H9 (cell line): Measurements from ENCODE around the gene DDX39A. TPM values are rescaled to one million over a fixed set of nuclear protein-coding genes. Genes with fewer than 3 reads are reported as not detected.

ENCODE experiments used
- DNase-seq: peaks from one replicate; pipeline ENCODE4 v3.0.0-alpha.2; 2017
- H2AFZ ChIP-seq: one replicate; pipeline ENCODE4 v1.6.1; 2013; ENCODE audit warnings: mild to moderate bottlenecking, low read length, control low read depth, moderate library complexity
- H2AK5ac ChIP-seq: 2 replicates; pipeline ENCODE4 v1.6.1; 2013; ENCODE audit warnings: low read length, control low read depth, mixed read lengths; ENCODE audit not compliant: insufficient read length
- H2BK120ac ChIP-seq: one replicate; pipeline ENCODE4 v1.6.1; 2013; ENCODE audit warnings: low read depth, mild to moderate bottlenecking, low read length, control low read depth, inconsistent platforms; ENCODE audit not compliant: poor library complexity, severe bottlenecking
- H2BK12ac ChIP-seq: 2 replicates; pipeline ENCODE4 v1.6.1; 2013; ENCODE audit warnings: low read length, control low read depth, mixed read lengths, low read depth; ENCODE audit not compliant: insufficient read length
- H2BK15ac ChIP-seq: 2 replicates; pipeline ENCODE4 v1.6.1; 2013; ENCODE audit warnings: low read depth, low read length, control low read depth
- H2BK20ac ChIP-seq: one replicate; pipeline ENCODE4 v1.6.1; 2013; ENCODE audit warnings: low read depth, mild to moderate bottlenecking, low read length, control low read depth, inconsistent platforms; ENCODE audit not compliant: poor library complexity, severe bottlenecking
- H2BK5ac ChIP-seq: 2 replicates; pipeline ENCODE4 v1.6.1; 2013; ENCODE audit warnings: low read length, control low read depth, mixed read lengths; ENCODE audit not compliant: insufficient read length
- H3K14ac ChIP-seq: 2 replicates; pipeline ENCODE4 v1.6.1; 2013; ENCODE audit warnings: low read length, control low read depth; ENCODE audit not compliant: insufficient read depth
- H3K18ac ChIP-seq: 2 replicates; pipeline ENCODE4 v1.6.1; 2013; ENCODE audit warnings: low read depth, mild to moderate bottlenecking, mixed read lengths, low read length, control low read depth; ENCODE audit not compliant: insufficient read length
- H3K23ac ChIP-seq: 2 replicates; pipeline ENCODE4 v1.6.1; 2013; ENCODE audit warnings: low read length, control low read depth, mixed read lengths, low read depth; ENCODE audit not compliant: insufficient read length
- H3K23me2 ChIP-seq: 2 replicates; pipeline ENCODE4 v1.6.1; 2013; ENCODE audit warnings: low read depth, mild to moderate bottlenecking, mixed read lengths, low read length, control low read depth; ENCODE audit not compliant: insufficient read length, poor library complexity, severe bottlenecking
- H3K27ac ChIP-seq: 2 replicates; pipeline ENCODE4 v1.5.1; 2013; ENCODE audit warnings: low read length, control low read depth, mixed read lengths, low read depth; ENCODE audit not compliant: insufficient read length
- H3K27me3 ChIP-seq: 2 replicates; pipeline ENCODE4 v1.6.1; 2013; ENCODE audit warnings: low read length, control low read depth, inconsistent platforms; ENCODE audit not compliant: insufficient read depth
- H3K4ac ChIP-seq: 2 replicates; pipeline ENCODE4 v1.6.1; 2013; ENCODE audit warnings: low read depth, mild to moderate bottlenecking, control low read depth, inconsistent platforms, low read length, moderate library complexity
- H3K4me1 ChIP-seq: 2 replicates; pipeline ENCODE4 v1.6.1; 2013; ENCODE audit warnings: low read length, control low read depth, inconsistent platforms; ENCODE audit not compliant: insufficient read depth
- H3K4me2 ChIP-seq: 2 replicates; pipeline ENCODE4 v1.6.1; 2013; ENCODE audit warnings: low read length, control low read depth, mixed read lengths; ENCODE audit not compliant: insufficient read length, insufficient read depth
- H3K56ac ChIP-seq: 2 replicates; pipeline ENCODE4 v1.6.1; 2013; ENCODE audit warnings: low read depth, mild to moderate bottlenecking, mixed read lengths, low read length, control low read depth; ENCODE audit not compliant: insufficient read length
- H3K79me1 ChIP-seq: 2 replicates; pipeline ENCODE4 v1.6.1; 2013; ENCODE audit warnings: low read depth, mild to moderate bottlenecking, moderate library complexity, low read length, control low read depth, inconsistent platforms; ENCODE audit not compliant: insufficient read depth, poor library complexity, severe bottlenecking
- H3K79me2 ChIP-seq: 2 replicates; pipeline ENCODE4 v1.6.1; 2013; ENCODE audit warnings: low read length, control low read depth, inconsistent platforms; ENCODE audit not compliant: insufficient read depth
- H3K9ac ChIP-seq: 2 replicates; pipeline ENCODE4 v1.6.1; 2013; ENCODE audit warnings: low read length, control low read depth, mixed read lengths; ENCODE audit not compliant: insufficient read length; ENCODE audit errors: extremely low read depth
- H3K9me3 ChIP-seq: one replicate; pipeline ENCODE4 v1.6.1; 2013; ENCODE audit warnings: low read depth, low read length, inconsistent platforms; ENCODE audit not compliant: control insufficient read depth
- H3T11ph ChIP-seq: one replicate; pipeline ENCODE4 v1.6.1; 2013; ENCODE audit warnings: mild to moderate bottlenecking, low read length, control low read depth, inconsistent platforms
- H4K20me1 ChIP-seq: one replicate; pipeline ENCODE4 v1.6.1; 2013; ENCODE audit not compliant: control insufficient read depth, insufficient read length, insufficient read depth
- H4K5ac ChIP-seq: 2 replicates; pipeline ENCODE4 v1.6.1; 2013; ENCODE audit warnings: low read depth, mild to moderate bottlenecking, mixed read lengths, low read length, control low read depth; ENCODE audit not compliant: insufficient read length
- H4K8ac ChIP-seq: replicated peaks from 2 replicates; pipeline ENCODE4 v1.6.1; 2013; ENCODE audit warnings: low read length, control low read depth, mixed read lengths, low read depth; ENCODE audit not compliant: insufficient read length
- H4K91ac ChIP-seq: 2 replicates; pipeline ENCODE4 v1.6.1; 2013; ENCODE audit warnings: low read depth, mild to moderate bottlenecking, moderate library complexity, mixed read lengths, low read length, control low read depth; ENCODE audit not compliant: insufficient read length
- H3K27ac Mint-ChIP-seq, 3 experiments: 2 replicates in 2 of 3; 3 replicates in 1 of 3; pipeline ENCODE4 v1.8.0; 2020 to 2021; ENCODE audit warnings: mixed read lengths in 3 of 3, mild to moderate bottlenecking in 1 of 3, moderate library complexity in 1 of 3
- H3K27me3 Mint-ChIP-seq: 2 replicates; pipeline ENCODE4 v1.8.0; 2021; ENCODE audit warnings: low read depth, mild to moderate bottlenecking, moderate library complexity, mixed read lengths
- H3K36me3 Mint-ChIP-seq, 3 experiments: 2 replicates in 2 of 3; 3 replicates in 1 of 3; pipeline ENCODE4 v1.8.0; 2020 to 2021; ENCODE audit warnings: low read depth in 3 of 3, mixed read lengths in 3 of 3; ENCODE audit not compliant: insufficient read depth in 1 of 3
- H3K4me1 Mint-ChIP-seq, 2 experiments: 2 replicates each; pipeline ENCODE4 v1.8.0; 2020; ENCODE audit warnings: mixed read lengths in 2 of 2
- H3K4me3 Mint-ChIP-seq, 2 experiments: 2 replicates in 1 of 2; 3 replicates in 1 of 2; pipeline ENCODE4 v1.8.0; 2020 to 2021; ENCODE audit warnings: mild to moderate bottlenecking in 2 of 2, mixed read lengths in 2 of 2, moderate library complexity in 1 of 2
- H3K9me3 Mint-ChIP-seq, 2 experiments: 2 replicates in 1 of 2; 3 replicates in 1 of 2; pipeline ENCODE4 v1.8.0; 2020; ENCODE audit warnings: mild to moderate bottlenecking in 2 of 2, mixed read lengths in 2 of 2, moderate library complexity in 1 of 2
- CTCF ChIP-seq: fragments of 200-600 bp; sonication (generic); conservative IDR thresholded peaks from 3 replicates; pipeline ENCODE4 v1.8.0; 2021; ENCODE audit warnings: antibody characterized with exemption, mild to moderate bottlenecking
- WGBS: extraction: QIAGEN DNeasy Blood & Tissue Kit; methylation state at CpG from one replicate; pipeline ENCODE4 v1.1.7; 2013; ENCODE audit warnings: missing lambda C conversion rate, low lambda C conversion rate, mixed read lengths; ENCODE audit not compliant: insufficient read length; ENCODE audit errors: extremely low coverage; 5-methylcytosine and 5-hydroxymethylcytosine counted together
- total RNA-seq: library from RNA; stranded (reverse); gene quantifications from 2 replicates; pipeline ENCODE4 v1.2.1, GENCODE V29; 2021

Gene DDX39A
- total RNA-seq, 1 experiment from 2014 or later: 137 TPM

DNA sequence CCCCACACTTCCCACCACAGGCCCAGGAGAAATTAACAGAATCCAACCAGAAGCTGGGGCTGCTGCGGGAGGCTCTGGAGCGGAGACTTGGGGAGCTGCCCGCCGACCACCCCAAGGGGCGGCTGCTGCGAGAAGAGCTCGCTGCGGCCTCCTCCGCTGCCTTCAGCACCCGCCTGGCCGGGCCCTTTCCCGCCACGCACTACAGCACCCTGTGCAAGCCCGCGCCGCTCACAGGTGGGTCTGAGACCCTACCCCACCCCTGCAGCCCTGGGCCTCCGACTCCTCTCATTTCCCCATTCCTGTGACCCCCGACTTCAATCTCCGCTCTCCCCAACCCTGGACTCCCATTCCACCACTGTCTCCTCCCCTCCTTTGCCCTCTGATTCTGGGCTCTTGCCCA lies 31.7 kb upstream of the DDX39A start:
- Histone ChIP-seq H3K18ac (no peak overlapping the region), H3K27me3 (no peaks in the 10 kb centered on the region), H2BK15ac (no peak overlapping the region), H4K8ac (no peak overlapping the region), H2BK5ac (no peak overlapping the region), H2AK5ac (no peak overlapping the region), H3T11ph (no peak overlapping the region), H4K91ac (no peak overlapping the region), H3K23me2 (no peaks in the 10 kb centered on the region), H2BK120ac (no peak overlapping the region), H3K9ac (no peak overlapping the region), H3K4me2 (no peak overlapping the region), H2AFZ (no peak overlapping the region), H3K79me2 (no peaks in the 10 kb centered on the region), H3K79me1 (no peaks in the 10 kb centered on the region), H2BK12ac (no peak overlapping the region), H4K5ac (no peak overlapping the region), H3K27ac (no peak overlapping the region), H3K4me1 (no peaks in the 10 kb centered on the region), H3K56ac (no peak overlapping the region), H3K9me3 (no peaks in the 10 kb centered on the region), H2BK20ac (no peak overlapping the region), H3K14ac (no peak overlapping the region), H3K4ac (no peak overlapping the region), H4K20me1 (peaks cover 5% of the 10 kb centered on the region), H3K23ac (no peak overlapping the region)
- Mint-ChIP-seq H3K27ac (peak overlapping the region in 1 of 3 experiments; percentile 55; a peak in 1 of 7 replicates), H3K27me3 (no peaks in the 10 kb centered on the region; the same call in 1 of the 2 replicates), H3K4me1 (peaks cover 0 to 5% of the 10 kb centered on the region in 2 experiments; a peak in 1 of 4 replicates), H3K9me3 (no peaks in the 10 kb centered on the region), H3K4me3 (no peak overlapping the region; a peak in 1 of 5 replicates), H3K36me3 (peaks cover 43 to 73% (median 68%) of the 10 kb centered on the region in 3 experiments)
- no CpG with 5 or more reads among the region's 19 CpGs for WGBS
- DNase-seq: no peak
- TF ChIP-seq CTCF: no peak
